Mammary epithelial cell (primary cell): ENCODE measurements around the gene EGFL8.

Experiments
- EZH2 ChIP-seq: IDR thresholded peaks from 2 replicates; pipeline ENCODE4 v1.6.1; 2012; ENCODE audit warnings: low read length, inconsistent platforms, borderline replicate concordance
- TF ChIP-seq, protein P1 (sequence below), 2 donors: IDR thresholded peaks in 1 of 2; conservative IDR thresholded peaks in 1 of 2; 2 replicates each; pipeline ENCODE4 v1.5.1; 2011 to 2012; ENCODE audit warnings: inconsistent platforms in 2 of 2, low read length in 2 of 2, mild to moderate bottlenecking in 2 of 2, control low read depth in 1 of 2, low read depth in 1 of 2; ENCODE audit not compliant: insufficient read depth in 1 of 2; ENCODE audit errors: extremely low read depth in 1 of 2

DNA sequence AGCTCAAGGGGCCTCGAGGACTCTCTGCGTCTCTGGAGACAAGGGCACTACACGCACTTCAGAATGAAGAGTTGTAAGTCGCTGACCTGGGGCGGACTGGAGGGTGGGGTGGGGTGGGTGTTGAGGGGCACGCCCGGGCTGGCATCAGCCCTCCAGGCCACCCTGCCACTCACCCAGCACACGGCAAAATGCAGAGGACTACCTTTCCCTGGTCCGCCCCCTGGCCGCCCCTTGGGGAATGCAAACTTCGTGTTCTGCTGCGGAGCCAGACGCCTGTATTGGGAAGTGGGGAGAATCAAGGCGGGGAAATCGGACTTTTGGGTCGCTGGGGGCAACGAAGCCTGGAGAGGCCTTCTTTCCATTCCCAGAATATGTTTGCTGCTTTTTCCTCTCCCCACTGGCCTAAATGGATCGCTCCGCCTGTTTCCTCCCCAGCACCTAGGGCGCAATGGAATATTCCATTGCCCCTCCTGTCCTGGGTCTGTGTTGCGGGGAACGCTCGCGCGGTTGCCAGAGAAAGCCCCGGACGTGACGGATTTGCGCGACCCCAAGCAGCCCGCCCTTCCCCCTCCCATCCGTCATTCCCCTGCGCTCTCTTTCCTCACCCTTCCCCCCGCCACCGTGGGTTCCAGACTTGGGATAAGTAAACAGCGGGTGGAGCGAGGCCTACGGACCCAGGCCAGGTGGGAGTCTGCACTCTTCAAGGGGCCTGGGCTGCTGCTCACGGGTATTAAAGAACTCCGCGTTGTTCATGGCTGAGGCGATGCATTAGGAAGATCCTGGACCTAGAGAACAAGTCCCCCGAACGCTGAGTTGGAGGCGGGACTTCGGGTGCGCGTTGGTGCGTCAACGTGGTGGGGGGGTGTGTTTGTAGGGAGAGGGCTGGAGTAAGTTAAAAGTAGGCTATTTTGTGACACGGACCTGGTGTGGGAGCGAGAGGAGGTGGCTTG, 10.6 kb upstream of the EGFL8 start, which contains the start of gene PPT2:
- TF ChIP-seq, protein P1, sequence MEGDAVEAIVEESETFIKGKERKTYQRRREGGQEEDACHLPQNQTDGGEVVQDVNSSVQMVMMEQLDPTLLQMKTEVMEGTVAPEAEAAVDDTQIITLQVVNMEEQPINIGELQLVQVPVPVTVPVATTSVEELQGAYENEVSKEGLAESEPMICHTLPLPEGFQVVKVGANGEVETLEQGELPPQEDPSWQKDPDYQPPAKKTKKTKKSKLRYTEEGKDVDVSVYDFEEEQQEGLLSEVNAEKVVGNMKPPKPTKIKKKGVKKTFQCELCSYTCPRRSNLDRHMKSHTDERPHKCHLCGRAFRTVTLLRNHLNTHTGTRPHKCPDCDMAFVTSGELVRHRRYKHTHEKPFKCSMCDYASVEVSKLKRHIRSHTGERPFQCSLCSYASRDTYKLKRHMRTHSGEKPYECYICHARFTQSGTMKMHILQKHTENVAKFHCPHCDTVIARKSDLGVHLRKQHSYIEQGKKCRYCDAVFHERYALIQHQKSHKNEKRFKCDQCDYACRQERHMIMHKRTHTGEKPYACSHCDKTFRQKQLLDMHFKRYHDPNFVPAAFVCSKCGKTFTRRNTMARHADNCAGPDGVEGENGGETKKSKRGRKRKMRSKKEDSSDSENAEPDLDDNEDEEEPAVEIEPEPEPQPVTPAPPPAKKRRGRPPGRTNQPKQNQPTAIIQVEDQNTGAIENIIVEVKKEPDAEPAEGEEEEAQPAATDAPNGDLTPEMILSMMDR (conservative IDR thresholded peaks at IDR 0.05 in 1 of 2, IDR thresholded peaks at IDR 0.05 in 1 of 2; ENCODE audit: extremely low read depth in 1 of 2, insufficient read depth in 1 of 2, low read depth in 1 of 2, low read length in 2 of 2), result peak in 1 of 2 donors; percentile 38
- no peak for TF ChIP-seq EZH2
